HepG2 (cell line): Measurements from ENCODE around the gene SLC2A6. TPM values are rescaled to one million over a fixed set of nuclear protein-coding genes. Genes with fewer than 3 reads are reported as not detected.
A peak's percentile ranks its signal among the peaks of the same experiment; 100 is the strongest.

Experiments
- ARNT ChIP-seq: fragments of 450-650 bp; IDR thresholded peaks from 2 replicates; pipeline ENCODE4 v1.6.1; 2017
- BATF2 ChIP-seq: sonication (generic); formaldehyde crosslinking; IDR thresholded peaks from 2 replicates; pipeline ENCODE4 v1.8.0; 2022; ENCODE audit warnings: mild to moderate bottlenecking, missing genetic modification reagents, moderate library complexity
- CHD4 ChIP-seq: fragments of 200-600 bp; sonication (generic); IDR thresholded peaks from 2 replicates; pipeline ENCODE4 v1.7.0; 2017; ENCODE audit warnings: mild to moderate bottlenecking, low read length, borderline replicate concordance
- E2F2 ChIP-seq: sonication (generic); formaldehyde crosslinking; IDR thresholded peaks from 2 replicates; pipeline ENCODE4 v1.4.0; 2020; ENCODE audit warnings: missing genetic modification reagents, borderline replicate concordance
- FOXP1 ChIP-seq, 2 experiments: fragments of 450-650 bp in 1 of 2; IDR thresholded peaks; 2 replicates each; pipeline ENCODE4 v1.6.1; 2017 to 2018; ENCODE audit warnings: antibody characterized with exemption in 1 of 2
- MTA1 ChIP-seq: sonication (generic); formaldehyde crosslinking; IDR thresholded peaks from 2 replicates; pipeline ENCODE4 v1.4.0; 2020; ENCODE audit warnings: missing genetic modification reagents, mild to moderate bottlenecking, borderline replicate concordance
- PPARG ChIP-seq: conservative IDR thresholded peaks from 2 replicates; pipeline ENCODE4 v1.6.1; 2016; ENCODE audit warnings: missing biosample characterization, missing genetic modification reagents
- SIN3B ChIP-seq: fragments of 150-350 bp; IDR thresholded peaks from 2 replicates; pipeline ENCODE4 v1.6.1; 2014; ENCODE audit warnings: low read length
- SKIL ChIP-seq: sonication (generic); formaldehyde crosslinking; IDR thresholded peaks from 2 replicates; pipeline ENCODE4 v1.8.0; 2022; ENCODE audit warnings: missing genetic modification reagents, mild to moderate bottlenecking, moderate library complexity, borderline replicate concordance
- SMC3 ChIP-seq: IDR thresholded peaks from 2 replicates; pipeline ENCODE4 v1.6.1; 2011; ENCODE audit warnings: low read length, improper control_type of control experiment
- SRSF1 ChIP-seq: fragments of 200-400 bp; formaldehyde crosslinking; optimal IDR thresholded peaks from 2 replicates; pipeline ENCODE3; 2017; ENCODE audit warnings: mild to moderate bottlenecking, low read depth, low read length, moderate library complexity
- THAP8 ChIP-seq: sonication (generic); formaldehyde crosslinking; IDR thresholded peaks from 2 replicates; pipeline ENCODE4 v1.5.1; 2020; ENCODE audit warnings: missing genetic modification reagents, mild to moderate bottlenecking, borderline replicate concordance
- ZNF609 ChIP-seq: sonication (generic); formaldehyde crosslinking; IDR thresholded peaks from 2 replicates; pipeline ENCODE4 v1.4.0; 2020; ENCODE audit warnings: mild to moderate bottlenecking, missing genetic modification reagents, borderline replicate concordance
- ZNF616 ChIP-seq: sonication (generic); formaldehyde crosslinking; IDR thresholded peaks from 2 replicates; pipeline ENCODE4 v1.5.0; 2020; ENCODE audit warnings: low read depth, mild to moderate bottlenecking, missing genetic modification reagents
- ZNF788 ChIP-seq: sonication (generic); formaldehyde crosslinking; IDR thresholded peaks from 2 replicates; pipeline ENCODE4 v1.5.0; 2020; ENCODE audit warnings: mild to moderate bottlenecking, missing genetic modification reagents, borderline replicate concordance
- polyA plus RNA-seq, 8 experiments: library from polyadenylated mRNA; depleted of rRNA in 3 of 8; stranded (reverse) in 7 of 8; unstranded in 1 of 8; fragments of >200 nt; fragmentation: Illumina TruSeq in 4 of 8; extraction: Trizol in 4 of 8; gene quantifications; 2 replicates each; pipeline versions ENCODE4 v1.2.1 to v1.2.3, GENCODE V29; 2011 to 2016; ENCODE audit warnings: low read depth in 4 of 8, missing spikeins in 1 of 8, mixed read lengths in 1 of 8; ENCODE audit not compliant: insufficient read depth in 1 of 8
- total RNA-seq, 5 experiments: library from RNA; depleted of rRNA; stranded (reverse); fragments of >200 nt; fragmentation: Illumina TruSeq; extraction: Trizol; gene quantifications; 2 replicates each; pipeline ENCODE4 v1.2.3, GENCODE V29; 2016; ENCODE audit warnings: low read depth in 1 of 5

SLC2A6 gene
- total and polyA plus RNA-seq, 2 of the 13 experiments (the other 11 are each of a cell fraction or from before 2014, with no cell fraction given) = 4.1 to 15.0 TPM

GRCh38 chr9:133427658-133428348, 51.1 kb downstream of the SLC2A6 start (continued):
- TF ChIP-seq ZNF609 (CRISPR knock-in tag) (0 out of 2 replicates have a peak, but pooled peaks have one; percentile 15), ZNF616 (no peak), SKIL (CRISPR knock-in tag) (peak; percentile 51; the same call in 1 of the 2 replicates), ZNF788 (CRISPR knock-in tag) (peak; percentile 39; the same call in 1 of the 2 replicates), SMC3 (no peak), SRSF1 (no peak), SIN3B (no peak), FOXP1 (IDR thresholded peaks at IDR 0.05) (no peak), FOXP1 (CRISPR knock-in tag; IDR thresholded peaks at IDR 0.05) (peak; percentile 33; the same call in 1 of the 2 replicates), ARNT (no peak), BATF2 (CRISPR knock-in tag) (no peak), MTA1 (no peak), E2F2 (no peak), PPARG (CRISPR knock-in tag) (no peak), CHD4 (no peak), THAP8 (no peak)
